GM18499 (cell line): ENCODE data around the gene SMAD7.

ENCODE experiments used
- ATAC-seq: cut with Tn5 transposase; IDR thresholded peaks from one replicate; pipeline ENCODE4 v1.9.1; 2021; ENCODE audit warnings: moderate number of reproducible peaks; ENCODE audit not compliant: insufficient read depth, unreplicated experiment

The SMAD7 gene

DNA sequence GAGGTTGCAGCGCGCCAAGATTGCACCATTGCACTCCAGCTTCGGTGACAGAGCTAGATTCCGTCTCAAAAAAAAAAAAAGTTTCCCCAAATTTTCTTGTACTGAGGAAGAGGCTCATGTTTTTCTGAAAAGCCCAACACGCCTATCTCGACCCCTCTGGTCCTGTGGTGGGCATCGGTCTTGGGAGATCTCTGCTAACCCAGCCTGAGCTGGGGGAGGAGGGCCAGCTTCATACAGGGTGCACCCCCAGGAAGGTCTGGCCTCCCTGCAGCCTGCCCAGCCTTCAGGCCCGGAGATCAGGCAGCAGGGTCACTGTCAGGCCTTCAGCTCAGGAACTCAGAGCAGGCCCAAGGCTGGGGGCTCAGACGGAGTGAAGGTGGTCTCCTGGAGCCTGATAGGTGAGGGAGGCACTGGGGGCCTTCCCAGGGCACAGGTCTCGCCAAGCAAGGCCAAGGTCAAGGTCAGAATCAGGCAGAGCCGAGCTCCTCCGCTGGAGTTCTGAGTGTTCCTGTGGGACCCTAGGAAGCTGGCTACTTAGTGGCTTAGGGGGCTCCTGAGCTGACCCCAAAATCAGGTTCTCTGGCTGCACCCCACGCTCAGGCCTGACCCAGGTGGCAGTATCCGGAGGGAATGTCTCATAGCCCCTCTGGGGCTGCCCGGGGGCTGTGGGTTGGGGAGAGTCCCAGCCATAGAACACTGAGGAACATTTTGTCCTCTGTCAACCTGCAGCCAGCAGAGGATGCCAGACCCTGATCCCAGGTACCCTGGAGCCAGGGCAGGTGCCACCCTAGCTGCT lies 37.9 kb upstream of the SMAD7 start:
- ATAC-seq = no peak

DNA sequence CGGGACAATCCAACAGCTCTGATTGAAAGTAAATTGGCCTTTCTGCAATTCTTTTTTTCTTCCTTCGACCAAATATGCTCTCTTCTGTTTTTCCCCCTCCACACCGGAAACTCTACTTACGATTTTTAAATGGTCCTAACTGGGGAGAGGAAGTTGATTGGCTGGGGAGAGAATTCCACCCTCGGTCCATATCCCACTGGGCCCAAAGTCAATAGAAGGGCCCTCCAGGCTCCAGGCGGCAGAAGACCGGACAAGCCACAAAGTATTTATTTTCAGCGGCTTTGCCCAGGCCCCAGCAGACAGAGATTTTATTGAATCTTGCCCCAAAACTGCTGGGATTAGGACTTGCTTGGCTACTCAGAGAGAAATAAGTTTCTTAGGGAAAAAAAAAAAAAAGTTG lies 37.1 kb upstream of the SMAD7 start:
- no peak for ATAC-seq

DNA sequence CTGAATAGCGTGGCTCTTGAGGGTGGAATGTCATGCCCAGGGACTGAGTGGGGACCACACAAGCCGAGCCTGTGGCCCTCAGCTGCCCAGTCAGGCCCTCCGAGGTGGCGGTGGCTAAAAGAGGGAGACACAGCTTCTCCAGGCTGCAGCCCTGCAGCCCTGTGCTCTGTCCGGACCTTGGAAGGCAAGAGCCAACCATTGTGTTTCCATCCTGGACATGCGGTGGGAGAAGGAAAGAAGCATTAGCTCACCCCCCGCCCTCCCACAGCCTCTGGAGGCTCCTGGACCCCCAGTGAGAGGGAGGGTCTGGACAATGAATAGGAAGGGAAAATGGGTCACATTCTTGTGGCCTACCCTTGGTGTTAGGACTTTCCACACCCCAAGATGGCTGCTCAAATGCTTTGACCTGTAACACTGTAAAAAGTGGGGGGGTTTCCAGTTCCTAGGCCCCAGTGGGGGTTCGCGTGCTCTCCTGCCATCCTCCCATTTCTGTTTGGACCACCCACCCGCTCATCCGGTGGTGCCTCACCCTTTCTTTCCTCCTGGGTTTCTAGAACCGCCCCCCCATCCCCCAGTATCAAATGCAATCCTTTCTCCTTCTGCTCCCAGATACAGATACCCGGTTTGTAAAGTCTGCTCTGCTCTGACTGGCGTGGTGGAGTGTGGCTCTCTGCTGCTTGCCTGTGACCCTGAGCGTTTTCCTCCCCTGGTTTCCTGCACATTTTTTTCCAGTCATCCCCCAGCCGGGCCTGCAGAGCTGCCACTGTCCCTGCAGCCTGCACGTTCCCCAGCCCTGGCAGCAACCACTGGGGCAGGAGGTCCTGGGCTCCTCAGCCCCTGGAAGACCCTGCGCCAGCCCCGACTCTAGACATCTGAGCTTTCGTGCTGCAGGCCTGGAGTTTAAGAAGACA lies 36.3 kb upstream of the SMAD7 start:
- ATAC-seq = no peak

DNA sequence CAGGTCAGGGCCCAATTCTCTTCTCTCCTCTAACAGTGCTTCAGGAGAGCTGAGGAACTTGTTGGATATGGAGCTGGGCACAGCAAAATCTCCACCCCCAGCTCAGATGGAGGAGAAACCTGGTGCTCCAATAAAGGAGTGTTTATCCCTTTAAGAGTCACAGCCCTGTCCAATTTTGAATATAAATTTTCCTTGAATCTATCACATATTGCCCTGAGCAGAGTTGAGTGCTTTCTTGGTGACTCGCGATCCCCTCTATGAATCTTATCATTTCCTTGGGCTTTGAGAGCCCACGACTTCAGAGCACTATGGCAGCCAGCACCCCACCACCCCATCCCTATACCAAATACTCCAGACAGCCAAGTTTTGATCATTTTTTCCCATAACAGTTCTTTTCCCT lies 34.4 kb upstream of the SMAD7 start:
- no peak for ATAC-seq

DNA sequence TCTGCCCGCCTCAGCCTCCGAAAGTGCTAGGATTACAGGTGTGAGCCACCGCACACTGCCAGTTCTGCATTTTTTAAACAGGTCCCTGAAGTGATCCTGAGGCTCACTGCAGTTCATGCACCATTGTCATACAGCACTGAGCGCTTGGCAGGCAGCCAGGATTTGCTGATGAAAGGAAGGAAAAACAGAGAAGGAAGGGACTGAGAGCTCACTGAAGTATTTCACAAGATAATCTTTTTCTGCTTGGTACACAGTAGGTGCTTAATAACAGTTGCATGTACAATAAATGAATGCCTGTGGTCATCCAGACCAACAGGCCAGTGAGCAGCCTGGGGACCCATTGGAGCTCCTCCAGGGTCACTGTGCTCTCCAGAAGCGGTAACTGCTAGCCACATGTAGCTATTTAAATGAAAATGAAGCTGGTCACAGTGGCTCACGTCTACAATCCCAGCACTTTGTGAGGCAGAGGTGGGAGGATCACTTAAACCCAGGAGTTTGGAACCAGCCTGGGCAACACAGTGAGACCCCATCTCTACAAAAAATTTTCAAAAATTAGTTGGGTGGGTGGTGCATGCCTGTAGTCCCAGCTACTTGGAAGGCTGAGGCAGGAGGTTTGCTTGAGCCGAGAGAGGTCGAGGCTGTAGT lies 33.1 kb upstream of the SMAD7 start:
- no peak for ATAC-seq

DNA sequence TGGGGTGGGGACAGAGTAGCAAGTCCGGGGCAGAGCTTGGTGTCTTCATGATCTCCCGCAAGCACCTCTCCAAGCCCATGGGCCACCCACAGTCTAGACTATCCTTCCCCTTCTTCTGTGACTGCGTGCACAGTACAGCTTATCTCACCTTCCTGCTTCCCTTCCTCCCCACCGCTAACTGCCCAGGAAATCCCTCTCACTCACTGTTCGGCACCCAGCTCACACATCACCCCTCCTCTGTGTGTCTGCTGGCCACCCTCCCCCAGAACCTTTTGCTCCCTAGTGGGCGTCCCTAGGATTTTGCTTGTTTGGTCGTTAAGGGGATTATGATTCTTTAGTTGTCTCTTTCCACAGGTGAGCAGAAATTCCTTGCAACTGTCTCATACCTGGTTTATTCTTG lies 31.5 kb upstream of the SMAD7 start:
- no peak for ATAC-seq

DNA sequence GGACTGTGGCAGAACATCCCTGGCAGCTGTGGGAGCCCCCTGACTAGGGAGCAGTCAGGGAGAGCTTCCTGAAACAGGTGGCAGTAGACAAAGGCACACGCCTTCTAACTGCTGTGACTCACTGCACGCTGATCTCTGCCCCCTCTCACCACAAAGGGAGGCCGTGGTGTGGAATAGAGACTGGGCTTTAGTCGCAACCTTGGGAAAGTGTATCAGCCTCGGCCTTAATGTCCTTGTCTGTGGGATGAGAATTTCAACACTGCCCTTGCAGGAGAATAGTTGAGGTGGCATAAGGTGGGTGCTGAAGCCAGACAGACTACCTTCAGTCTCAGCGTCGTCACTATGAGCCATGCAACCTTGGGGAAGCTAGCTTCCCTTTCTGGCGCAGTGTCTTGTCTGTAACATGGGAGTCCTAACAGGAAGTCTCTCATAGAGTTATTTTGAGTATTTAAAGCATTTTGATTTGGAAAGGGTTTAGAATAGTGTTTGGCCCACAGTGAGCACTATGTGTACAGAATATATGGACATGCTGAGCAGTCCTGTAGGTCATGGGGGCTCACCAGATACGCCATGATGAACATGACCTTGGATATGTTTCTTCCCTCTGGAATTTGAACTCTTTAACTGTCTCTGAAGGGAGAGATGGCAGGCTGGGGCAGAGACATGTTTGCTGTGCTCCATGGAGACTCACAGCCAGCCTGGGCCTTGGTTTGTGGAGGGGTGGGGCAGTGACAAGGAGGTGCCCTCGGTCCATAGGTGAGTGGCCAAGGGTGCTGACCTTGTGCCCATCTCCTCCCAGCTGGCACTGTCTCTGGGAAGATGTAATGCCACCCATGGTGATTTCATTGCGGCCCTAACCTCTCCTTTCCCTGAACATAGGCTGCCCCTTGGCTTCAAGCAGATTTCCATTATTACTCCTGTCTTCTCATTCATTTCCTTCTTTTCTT lies 29.5 kb upstream of the SMAD7 start:
- no peak for ATAC-seq

DNA sequence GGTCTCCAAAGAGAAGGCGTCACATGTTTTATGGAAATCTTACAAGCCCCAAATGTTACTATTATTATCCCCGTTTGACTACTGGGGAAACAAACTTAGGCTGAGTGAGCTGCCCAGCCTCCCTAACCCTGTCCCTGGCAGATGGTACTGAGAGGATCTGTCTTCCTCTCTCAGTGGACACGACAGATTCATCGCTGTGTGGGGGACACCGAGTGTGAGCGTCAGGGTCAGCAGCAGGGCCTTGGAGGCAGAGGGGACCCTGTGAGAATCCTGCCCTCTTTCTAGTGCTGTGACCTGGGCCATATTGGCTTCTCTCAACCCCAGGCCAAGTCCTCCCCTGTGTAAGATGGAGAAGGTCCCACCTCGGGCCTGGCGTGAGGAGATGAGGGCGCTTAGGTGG lies 27.1 kb upstream of the SMAD7 start:
- ATAC-seq = no peak

DNA sequence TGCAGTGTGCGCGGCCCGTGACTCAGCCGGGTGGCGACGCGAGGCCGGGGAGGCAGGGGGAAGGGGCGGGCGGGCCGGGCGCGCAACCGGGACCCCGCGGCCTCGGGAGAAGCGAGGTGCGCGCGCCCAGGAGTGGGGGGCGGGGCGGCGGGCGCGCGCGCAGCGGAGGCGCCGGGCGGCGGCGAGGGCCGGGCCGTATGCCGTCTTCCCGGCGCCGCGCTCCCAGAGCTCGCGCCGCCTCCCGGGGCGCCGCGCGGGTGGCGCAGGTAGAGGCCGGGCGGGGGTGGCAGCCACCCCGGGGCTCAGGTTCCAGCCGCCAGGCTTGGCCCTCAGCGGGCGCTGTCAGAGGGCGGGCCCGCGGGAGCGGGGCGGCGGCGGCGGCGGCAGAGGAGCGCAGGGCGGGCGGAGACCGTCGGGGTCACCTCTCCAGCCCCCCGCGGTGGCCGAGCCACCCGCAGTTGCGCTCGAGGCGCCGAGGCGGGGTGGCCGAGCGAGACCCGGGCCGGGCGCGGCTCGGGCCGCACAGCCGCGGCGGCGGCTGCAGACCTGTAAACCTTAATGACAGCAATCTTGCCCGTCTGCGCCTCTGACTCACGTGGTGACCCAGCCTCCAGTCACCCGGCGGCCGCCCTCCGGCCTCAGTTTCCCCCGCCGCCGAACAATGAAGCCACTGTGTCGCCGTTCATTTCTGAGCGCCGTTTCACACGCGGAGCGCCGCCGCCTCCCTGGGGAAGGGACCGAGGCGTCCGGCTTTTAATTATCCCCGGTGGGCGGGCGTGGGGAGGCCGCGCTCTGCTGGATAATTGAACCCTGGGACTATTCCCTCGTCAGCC lies 25.3 kb upstream of the SMAD7 start:
- ATAC-seq = no peak

DNA sequence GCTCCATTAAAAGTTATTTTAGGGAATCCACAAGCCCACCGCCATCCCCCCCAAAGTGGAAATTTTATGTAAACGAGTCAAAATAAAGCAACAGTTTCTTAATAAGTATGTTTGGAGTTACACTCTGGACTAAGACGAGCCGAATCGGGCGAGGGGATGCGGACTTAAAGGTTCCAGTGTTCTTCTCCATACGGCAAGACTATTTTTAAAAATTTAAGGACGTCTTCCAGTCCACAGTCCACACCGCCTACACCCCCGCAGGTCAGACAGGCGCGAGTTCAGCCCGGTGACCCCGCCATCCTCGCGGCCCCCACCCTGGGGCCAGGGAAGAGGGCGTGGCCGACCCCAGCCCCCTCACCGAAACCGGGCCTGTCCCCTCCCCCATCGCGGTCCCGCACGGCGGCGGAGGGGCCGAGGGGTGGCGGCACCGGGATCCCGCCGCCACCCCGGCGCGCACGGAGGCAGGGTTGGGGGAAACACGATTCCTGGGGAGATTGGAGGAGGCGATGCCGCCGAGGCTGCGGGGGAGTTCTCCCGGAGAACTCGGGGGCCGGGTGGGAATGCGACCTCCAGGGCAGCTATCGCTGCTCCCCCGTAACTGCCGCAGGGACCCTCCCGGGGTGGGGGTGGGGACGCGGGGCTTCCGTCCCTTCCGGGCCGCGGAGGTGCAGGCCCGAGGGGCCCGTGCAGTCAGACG lies 24.5 kb upstream of the SMAD7 start:
- no peak for ATAC-seq

DNA sequence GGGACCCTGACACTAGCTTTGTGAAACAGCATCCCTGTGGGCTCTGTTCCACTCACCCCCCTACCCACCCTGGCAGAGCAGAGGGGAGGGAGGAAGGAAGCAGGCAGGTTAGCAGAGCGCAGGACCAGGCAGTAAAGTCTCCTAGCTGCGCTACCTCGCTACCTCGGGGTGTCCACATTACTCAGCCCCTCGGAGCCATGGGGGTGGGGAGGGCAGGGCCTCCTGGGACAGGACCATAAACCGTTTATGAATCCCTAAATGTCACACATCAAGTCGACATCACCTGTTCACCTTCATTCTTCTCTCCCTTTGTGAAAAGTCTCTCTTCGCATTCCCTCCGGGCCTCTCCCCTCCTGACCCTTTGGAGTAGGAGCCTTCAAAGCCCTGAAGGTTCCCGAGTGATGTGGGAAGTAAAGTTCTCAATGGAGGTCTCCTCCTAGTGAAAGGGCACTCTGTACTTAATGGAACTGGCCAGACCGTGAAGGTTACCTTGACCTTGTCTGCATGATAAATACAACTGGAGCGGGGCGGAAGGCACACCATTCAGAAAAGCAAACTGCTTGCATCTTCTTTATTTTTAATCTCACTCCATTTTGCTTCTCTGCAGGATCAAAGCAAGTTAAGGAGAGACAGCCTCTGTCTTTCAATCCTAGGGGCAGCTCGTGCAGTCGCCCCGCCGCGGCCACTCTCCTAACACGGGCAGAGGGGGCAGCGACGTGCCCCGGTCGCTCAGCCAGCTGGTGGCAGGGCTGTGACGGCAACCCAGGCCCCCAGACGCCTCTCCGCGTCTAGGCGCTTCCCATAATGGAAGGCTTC lies 23.7 kb upstream of the SMAD7 start:
- no peak for ATAC-seq

DNA sequence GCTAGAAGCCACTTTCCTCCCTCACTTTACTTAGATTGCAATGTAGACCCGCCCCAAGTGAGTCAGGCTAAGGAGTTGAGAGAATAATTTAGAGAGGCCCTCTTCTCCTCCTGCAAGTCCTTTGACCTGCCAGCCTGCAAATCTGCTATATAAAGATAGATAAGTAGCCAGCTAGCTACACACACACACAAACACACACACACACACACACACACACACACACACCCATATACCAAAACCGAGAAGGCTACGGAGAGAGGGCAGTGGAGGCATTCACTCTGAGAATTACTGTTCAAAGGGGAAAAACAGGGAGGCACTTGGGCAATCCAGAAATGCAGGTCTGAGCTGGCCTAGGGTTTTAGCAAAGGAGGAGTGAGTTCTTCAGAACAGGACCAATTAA lies 23.0 kb upstream of the SMAD7 start:
- ATAC-seq = no peak

DNA sequence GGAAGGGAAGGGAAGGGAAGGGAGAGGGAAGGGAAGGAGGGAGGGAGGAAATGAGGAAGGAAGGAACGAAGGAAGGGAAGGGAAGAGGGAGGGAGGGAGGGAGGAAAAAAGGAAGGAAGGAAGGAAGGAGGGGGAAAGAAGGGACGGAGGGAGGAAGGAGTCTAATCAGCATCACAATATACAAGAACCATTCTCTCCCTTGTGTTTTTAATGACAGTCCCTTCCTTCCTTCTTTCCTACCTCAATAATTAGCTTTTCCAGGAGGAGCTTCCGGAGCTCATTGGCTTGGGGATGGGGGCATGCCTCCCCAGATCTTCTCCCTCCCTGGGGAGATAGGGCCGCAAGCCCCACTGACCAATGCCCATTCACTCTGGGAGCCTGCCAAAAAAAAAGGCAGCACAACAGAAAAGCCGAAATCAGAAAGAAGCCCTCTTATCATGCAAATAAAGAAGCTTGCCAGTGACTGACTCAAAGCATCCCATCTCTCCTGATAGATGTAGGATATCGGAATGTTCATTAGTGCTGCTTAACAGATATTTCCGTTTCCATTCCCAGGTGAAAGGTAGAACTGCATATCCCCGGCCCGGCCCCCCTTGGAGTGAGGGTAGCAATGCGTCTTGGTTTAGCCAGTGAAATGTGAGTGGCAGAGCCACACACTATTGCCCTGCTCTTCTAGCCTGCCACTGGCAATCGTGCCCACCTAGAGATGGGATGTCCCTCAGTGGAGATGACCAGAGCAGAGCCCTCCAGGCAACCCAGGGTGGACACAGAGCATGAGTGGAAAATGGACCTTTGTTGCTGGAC lies 17.8 kb upstream of the SMAD7 start:
- no peak for ATAC-seq

DNA sequence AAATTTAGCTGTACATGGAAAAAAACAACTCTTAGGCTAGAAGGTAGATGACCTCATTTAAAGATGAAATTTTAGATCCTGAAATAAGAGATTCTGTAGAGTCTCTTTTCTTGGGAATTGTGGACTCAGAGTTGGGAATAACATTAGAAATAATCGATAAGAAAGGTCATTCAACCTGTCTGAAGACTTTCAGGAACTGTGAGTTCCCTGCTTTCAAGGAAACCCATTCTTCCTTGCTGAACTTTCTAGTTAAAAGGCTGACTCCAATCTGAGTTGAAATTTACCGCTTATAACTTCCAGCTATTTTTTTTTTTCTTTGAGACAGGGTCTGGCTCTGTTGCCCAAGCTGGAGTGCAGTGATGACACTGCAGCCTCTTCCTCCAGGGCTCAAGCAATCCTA lies 16.8 kb upstream of the SMAD7 start:
- no peak for ATAC-seq

DNA sequence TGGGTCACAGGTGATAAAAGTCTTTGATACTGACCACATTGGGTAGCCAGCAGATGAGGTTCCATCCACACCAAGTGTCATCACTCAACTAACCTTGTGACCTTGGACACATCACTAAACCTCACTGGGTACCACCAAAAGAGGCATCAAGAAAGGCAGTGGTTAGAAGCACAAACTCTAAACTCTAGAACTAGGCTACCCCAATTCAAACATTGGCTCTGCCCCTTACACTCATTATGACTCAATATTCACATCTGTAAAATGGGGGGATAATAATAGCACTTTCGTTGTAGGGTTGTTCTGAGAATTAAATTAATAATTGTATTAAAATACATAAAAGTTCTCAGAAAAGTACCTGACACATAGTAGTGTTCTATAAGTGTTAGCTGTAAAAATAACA lies 15.8 kb upstream of the SMAD7 start:
- ATAC-seq = no peak

DNA sequence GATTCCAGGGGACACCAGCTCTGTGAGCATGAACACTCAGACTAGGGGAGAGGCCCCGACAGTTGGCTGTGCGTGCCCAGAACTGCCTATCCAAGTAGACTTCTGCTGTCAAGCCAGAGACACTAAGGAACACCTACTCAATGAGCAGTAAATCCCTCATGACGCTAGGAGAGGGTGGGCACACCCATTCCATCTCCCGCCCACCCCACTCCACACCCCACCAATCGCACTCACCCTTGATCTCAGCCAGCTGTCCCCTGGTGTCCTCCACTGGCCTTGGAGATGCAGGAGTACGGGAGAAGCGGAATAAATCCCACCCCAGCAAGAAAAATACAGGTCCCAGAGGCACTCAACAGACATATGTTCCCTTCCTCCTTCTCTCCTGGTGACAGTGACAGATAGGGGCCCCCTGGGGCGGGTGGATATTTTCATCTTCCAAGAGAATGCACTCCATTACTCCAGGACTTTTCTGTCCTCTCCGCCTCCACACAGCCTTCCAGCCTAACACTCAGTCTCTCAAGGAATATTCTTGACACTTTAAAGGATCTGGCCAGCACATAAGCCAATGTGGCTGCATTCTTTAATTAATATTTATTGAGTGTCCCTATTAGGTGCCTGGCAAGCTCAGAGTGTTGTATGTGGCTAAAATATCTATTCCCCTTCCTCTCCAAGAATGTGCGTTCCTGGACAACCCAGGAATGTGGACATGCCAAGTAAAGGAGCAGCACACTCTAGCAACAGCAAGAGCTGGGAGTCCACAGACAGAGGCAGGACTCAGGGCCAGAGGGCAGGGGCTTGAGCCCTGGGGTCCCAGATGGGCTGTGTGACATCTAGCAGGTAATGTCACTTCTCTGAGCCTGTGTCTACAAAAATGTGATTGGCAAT lies 13.1 kb upstream of the SMAD7 start:
- no peak for ATAC-seq
